Omental fat pad (tissue), 4 donors: ENCODE results near the gene RNF150. TPM values are rescaled to one million over a fixed set of nuclear protein-coding genes. Genes with fewer than 3 reads are reported as not detected.

Experiments
- ATAC-seq: fragments of 150-250 bp; one replicate; pipeline ENCODE4 v1.9.1; 2016; ENCODE audit warnings: mild to moderate bottlenecking, moderate library complexity; ENCODE audit not compliant: low FRiP score
- DNase-seq: peaks from one replicate; pipeline ENCODE4 v3.0.0-alpha.2; 2019; ENCODE audit warnings: low spot score
- CTCF ChIP-seq, 3 donors: fragments of 450-650 bp; IDR thresholded peaks; one replicate each; pipeline ENCODE4 v1.5.1; 2016 to 2017; ENCODE audit warnings: antibody characterized with exemption in 3 of 3, mild to moderate bottlenecking in 3 of 3, moderate library complexity in 2 of 3
- total RNA-seq, 4 donors: library from RNA; depleted of rRNA; stranded (reverse); fragments of >200 nt; gene quantifications; one replicate each; pipeline ENCODE4 v1.1.0, GENCODE V29; 2016

RNF150 gene
- total RNA-seq, 4 donors from 2014 or later = 9.8 to 40.1 (median 15.6) TPM

GRCh38 chr4:141078871-141079270 is 54.4 kb downstream of the RNF150 start:
- DNase-seq = no peak
- no peak for TF ChIP-seq CTCF (IDR thresholded peaks at IDR 0.05)
- ATAC-seq = no peak

- DNase-seq (no peak), ATAC-seq (no peak)
- TF ChIP-seq CTCF (IDR thresholded peaks at IDR 0.05) = no peak
These were observed 55.6 kb downstream of the RNF150 start for GRCh38 chr4:141077611-141078225.

DNA sequence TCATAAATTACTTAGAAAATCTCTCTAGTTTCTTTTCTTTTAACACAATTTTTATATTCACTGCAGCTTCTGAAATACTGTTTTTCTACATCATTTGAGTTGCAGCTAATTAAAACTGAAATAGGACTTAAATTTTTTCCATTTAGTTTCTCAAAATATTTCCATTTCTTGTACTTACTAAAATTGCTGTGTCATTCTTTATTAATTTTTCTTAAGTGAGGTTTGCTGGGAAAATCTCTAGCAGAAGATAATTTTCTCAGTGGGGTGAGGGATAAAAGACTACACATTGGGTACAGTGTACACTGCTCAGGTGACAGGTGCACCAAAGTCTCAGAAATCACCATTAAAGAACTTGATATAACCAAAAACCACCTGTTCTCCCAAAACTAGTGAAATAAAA is 57.7 kb downstream of the RNF150 start:
- no peak for TF ChIP-seq CTCF (IDR thresholded peaks at IDR 0.05)
- DNase-seq = no peak
- ATAC-seq = no peak

DNA sequence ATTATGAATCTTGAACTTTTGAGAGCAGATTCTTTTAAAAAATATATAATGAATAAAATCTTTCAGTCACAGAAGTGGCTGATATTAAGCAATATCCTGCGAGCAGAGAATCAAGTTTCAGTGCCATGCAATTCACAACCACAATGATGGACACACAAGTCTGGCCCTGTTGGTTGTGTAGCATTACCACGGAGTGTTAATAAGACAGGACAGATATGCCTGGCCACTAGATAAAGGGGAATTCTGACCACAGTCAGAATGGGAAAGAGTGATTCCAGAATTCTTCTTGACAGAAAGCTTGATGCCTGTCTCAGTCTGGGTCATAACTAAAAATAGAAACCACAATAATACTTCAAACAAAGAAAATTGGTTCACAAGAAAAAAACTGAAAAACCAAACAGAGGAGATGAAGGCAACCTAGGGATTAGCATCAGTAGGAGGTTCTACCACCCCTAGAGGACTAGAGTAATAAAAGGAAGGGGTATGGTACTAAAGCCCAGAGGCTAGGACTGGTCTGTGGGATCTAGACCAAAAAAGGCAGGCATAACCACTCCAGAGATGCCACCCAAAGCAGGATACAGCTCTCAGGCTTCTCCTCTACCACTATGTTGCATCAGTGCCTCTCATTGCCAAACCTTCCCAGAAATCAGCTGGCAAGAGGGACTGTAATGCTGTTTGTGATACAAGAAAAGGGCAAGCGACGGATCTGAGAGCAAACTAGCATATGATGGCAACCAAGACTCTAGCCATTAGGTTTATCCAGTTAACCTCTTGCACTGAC is 59.0 kb downstream of the RNF150 start:
- DNase-seq (no peak), ATAC-seq (no peak)
- no peak for TF ChIP-seq CTCF (IDR thresholded peaks at IDR 0.05)

DNA sequence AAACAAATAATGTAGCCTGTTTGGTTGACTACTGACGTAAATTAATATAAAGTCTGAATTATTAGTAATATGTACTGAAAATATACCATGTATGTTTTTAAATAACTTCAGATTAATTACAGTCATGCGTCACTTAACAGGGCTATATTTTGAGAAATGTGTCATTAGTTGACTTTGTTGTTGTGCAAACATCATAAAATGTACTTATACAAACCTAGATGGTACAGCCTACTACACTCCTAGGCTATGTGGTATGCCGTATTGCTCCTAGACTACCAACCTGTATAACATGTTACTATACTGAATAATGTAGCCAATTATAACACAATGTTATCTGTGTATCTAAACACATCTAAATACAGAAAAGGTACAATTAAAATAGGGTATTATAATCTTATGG is 66.6 kb downstream of the RNF150 start:
- no peak for TF ChIP-seq CTCF (IDR thresholded peaks at IDR 0.05)
- DNase-seq (no peak), ATAC-seq (no peak)

DNA sequence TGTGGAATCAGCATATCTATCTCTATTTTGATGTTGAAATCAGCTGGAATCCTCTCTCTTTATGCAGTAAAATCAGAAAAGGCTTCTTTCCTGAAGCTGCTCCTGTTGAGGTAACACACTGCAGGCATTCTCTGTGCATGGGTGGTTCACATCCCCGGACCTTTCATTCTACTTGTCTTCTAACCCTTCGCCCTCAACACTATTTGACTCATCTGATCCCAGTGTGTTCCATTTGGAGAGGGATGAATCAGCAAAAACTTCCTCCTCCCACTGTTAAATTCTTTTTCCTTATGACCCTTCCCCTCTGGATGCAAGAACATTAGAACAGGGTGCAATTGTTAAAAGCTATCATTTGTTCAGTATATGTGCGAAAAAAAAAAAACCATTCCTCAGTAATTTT is 67.4 kb downstream of the RNF150 start:
- ATAC-seq (no peak), DNase-seq (no peak)
- TF ChIP-seq CTCF (IDR thresholded peaks at IDR 0.05) = no peak

- ATAC-seq (no peak), DNase-seq (no peak)
- no peak for TF ChIP-seq CTCF (IDR thresholded peaks at IDR 0.05)
These were observed 70.6 kb downstream of the RNF150 start for GRCh38 chr4:141062651-141063050.
